Esophagus muscularis mucosa (tissue), 3 donors: Measurements from ENCODE around the gene ELAPOR1.
A peak's percentile ranks its signal among the peaks of the same experiment; 100 is the strongest.

ENCODE experiments used
- POLR2A ChIP-seq: fragments of 450-650 bp; IDR thresholded peaks from one replicate; pipeline ENCODE4 v1.6.1; 2017; ENCODE audit warnings: antibody characterized with exemption, moderate library complexity, mild to moderate bottlenecking, low read depth
- TF ChIP-seq, protein P1 (sequence below), 3 experiments: fragments of 200-600 bp in 2 of 3; fragments of 450-650 bp in 1 of 3; sonication (generic) in 2 of 3; IDR thresholded peaks; one replicate each; pipeline ENCODE4 v1.5.1; 2017 to 2019; ENCODE audit warnings: antibody characterized with exemption in 3 of 3, mild to moderate bottlenecking in 2 of 3, moderate library complexity in 1 of 3

- peak; percentile 95 for TF ChIP-seq POLR2A
- TF ChIP-seq, protein P1, sequence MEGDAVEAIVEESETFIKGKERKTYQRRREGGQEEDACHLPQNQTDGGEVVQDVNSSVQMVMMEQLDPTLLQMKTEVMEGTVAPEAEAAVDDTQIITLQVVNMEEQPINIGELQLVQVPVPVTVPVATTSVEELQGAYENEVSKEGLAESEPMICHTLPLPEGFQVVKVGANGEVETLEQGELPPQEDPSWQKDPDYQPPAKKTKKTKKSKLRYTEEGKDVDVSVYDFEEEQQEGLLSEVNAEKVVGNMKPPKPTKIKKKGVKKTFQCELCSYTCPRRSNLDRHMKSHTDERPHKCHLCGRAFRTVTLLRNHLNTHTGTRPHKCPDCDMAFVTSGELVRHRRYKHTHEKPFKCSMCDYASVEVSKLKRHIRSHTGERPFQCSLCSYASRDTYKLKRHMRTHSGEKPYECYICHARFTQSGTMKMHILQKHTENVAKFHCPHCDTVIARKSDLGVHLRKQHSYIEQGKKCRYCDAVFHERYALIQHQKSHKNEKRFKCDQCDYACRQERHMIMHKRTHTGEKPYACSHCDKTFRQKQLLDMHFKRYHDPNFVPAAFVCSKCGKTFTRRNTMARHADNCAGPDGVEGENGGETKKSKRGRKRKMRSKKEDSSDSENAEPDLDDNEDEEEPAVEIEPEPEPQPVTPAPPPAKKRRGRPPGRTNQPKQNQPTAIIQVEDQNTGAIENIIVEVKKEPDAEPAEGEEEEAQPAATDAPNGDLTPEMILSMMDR (IDR thresholded peaks at IDR 0.05), result peak; percentile 88 to 95 (median 90)
Observed at GRCh38 chr1:109099938-109100773, 13.8 kb upstream of the ELAPOR1 start.
